ENCODE data around the gene ATP9B. TPM values are rescaled to one million over a fixed set of nuclear protein-coding genes. Genes with fewer than 3 reads are reported as not detected.

Gene ATP9B
- total RNA-seq, 8 experiments from 2014 or later: 15.6 to 44.1 (median 21.6) TPM

Other genes with a start within 250 kb of the ATP9B start
- 1 to 10 TPM in 4 of 8 experiments, under 1 TPM in 3, not detected in 1; 0.05 to 9.2 (median 1.6) TPM for gene SALL3, start 89.6 kb upstream of the ATP9B start, total RNA-seq

All from motor neuron (in vitro differentiated cells).